GM19193 (cell line): ENCODE measurements around the gene NKX2-3.

Source experiments
- POLR2A ChIP-seq: IDR thresholded peaks from 4 replicates; pipeline ENCODE4 v1.6.1; 2011; ENCODE audit not compliant: insufficient read depth, insufficient read length; ENCODE audit errors: extremely low read depth

NKX2-3 gene

GRCh38 chr10:99540657-99541531 lies 8.2 kb downstream of the NKX2-3 start:
- TF ChIP-seq POLR2A = no peak

DNA sequence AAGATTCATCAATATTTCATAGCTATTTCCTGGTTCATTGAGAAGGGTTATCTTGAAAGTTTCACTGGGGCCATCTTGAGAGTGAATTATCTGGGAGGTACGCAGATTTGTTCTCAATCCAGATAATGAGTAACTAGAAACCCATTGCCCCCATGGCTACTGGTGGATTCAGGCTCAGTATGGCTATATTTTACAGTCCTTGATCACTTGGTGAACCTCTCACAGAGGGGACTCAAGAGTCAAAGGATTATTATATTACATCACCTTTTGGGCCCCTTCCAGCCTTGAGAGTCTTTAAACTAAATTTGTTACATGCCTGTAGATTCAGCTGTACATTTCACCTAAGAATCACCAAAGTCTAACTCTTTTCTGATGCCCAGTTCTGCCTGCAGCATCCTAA lies 11.6 kb downstream of the NKX2-3 start:
- TF ChIP-seq POLR2A = no peak

DNA sequence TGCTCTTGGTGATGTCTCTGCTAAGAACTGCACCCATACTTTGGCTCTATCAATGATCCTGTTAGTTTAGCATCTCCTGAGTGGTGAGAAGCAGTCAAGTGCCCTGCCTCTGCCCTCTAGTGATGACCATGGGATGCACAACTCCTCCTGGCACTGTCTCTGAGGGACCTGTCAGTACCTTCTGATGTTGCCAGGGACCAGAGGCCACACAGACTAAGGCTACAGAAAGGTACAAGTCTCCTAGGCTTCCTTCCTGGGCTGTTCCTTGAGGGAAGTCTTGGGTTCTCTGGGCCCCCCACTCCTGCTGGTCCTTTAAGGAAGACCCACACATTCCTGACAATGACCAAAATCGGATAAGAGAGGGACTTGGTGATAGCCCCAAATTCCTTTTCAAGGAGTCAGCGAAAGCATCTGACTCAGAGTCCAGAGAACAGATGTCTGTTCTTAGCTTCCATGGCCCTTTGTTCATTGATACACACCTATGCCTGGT lies 15.3 kb downstream of the NKX2-3 start:
- no peak for TF ChIP-seq POLR2A

DNA sequence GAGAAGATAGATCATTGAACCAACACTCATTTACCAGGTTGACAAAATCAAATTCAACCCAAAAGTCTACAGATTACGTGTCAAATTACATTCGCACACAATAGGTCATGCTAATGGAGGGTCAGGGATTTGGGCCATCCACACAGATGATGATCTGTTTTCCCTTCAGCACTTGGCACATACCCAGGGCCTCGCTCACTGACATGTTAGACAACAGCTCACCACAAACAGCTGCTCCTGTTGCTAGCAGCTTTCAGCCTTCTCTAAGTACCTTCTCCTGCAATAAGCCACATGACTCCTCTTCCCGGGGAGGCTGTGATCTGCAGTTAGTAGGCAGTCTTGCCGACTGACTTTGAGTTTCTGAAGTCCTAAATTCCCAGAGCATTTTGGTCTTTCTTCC lies 18.4 kb downstream of the NKX2-3 start:
- TF ChIP-seq POLR2A = no peak

DNA sequence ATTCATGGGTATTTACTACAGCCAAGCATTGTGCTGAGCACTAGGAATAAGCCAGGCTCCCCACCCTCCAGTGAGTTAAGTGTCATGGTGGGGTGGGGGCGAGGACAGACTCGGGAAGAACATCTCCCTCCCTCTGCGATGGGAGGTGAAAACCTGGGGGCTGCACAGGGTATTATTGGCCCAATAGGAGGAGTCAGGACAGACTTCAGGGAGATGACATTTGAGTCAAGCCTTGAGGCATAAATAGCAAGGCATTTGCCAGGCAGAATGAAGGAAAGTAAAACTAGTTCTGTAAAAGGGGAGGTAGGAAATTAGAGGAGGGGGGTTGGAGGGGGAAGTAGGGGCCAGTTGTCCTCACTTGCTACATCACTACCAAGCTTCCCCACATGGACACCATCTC lies 18.9 kb downstream of the NKX2-3 start:
- no peak for TF ChIP-seq POLR2A

DNA sequence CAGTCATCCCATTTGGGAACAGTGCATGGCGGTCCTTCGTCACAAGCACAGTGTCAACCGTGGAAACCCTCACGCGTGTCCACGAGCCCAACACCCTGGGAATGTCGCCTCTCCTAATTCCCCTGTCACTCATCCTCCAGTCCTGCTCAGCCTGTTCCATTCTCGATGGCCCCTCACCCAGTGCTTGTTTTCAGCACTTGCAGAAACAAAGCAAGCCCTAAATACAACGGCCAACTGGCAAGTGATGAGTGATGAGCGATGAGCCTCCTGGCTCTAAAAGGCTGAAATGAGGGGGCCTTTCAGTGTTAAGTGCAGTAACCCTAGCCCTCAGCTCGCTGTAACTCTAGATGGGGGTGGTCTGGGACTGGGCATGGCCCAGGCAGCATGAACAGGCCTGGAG lies 22.6 kb downstream of the NKX2-3 start:
- no peak for TF ChIP-seq POLR2A

DNA sequence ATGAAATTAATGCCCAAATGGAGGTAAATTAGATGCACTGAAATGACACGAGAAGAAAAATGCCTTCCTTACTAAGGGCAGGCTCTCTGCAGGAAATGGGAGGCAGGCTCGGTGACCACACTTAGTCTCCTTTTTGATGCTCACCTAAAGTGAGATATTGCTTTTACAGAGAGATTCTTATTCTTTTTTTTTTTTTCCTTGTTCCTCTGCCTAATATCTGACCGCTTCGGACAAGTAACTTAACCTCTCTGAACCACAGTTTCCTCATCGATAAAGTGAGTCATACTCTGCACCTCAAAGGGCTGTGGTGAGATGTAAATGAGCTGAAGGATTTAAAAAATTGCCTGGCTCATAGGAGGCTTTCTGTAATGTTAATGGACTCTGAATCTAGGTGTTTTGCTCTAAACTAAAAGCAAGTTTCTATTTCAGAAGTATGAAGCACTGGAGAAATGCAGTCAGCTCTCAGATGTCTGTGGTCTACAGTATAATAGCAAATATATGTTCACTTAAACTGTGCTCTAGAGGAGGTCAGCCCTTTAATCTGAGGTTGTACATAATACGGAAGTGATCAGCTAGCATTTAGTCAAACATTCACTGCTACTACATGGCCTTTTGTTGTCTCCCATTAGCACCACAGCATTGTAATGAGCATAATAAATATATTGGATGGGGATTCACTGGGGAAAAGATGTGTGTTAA lies 23.2 kb downstream of the NKX2-3 start:
- no peak for TF ChIP-seq POLR2A

- TF ChIP-seq POLR2A = no peak
Measured at GRCh38 chr10:99557044-99557443, 24.3 kb downstream of the NKX2-3 start.

- no peak for TF ChIP-seq POLR2A
Measured at GRCh38 chr10:99558708-99559107, 26.0 kb downstream of the NKX2-3 start.

DNA sequence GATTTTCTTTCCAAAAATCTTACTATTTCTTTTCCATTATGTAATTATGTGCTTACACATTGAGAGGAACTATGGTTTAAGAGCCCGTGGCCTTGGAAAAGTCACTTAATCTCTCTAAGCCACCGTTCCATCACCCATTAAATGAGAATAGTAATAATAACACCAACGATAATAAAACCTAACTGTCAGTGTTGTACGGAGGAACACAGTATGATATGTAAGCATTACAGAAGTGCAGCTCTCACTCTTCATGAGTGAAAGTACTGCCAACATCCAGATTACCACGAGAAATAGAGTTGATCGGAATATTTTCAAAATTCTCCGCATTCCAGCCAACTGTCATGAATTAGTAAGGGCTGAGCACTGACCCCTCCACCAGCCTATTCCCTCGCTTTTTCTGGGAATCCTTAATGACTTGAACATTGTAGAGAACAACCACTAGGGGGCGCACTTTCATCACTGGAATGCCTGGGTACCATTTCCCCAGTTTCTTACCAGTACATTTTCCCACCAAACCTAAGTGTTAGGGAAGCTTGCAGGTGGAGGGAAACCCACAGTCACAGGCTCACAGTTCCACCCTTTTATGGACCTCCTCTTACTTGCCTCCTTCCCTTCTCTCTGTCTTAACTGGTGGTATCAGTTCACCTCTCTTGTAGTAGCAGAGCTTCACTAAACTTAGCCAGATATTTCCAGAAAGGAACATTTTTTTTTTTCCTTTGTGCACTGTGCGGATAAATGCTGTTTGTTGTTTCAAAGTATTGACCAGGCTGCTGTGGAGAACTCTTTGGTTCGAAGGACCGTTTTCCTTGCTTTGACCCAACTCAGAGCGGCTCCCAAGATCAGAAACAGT lies 27.8 kb downstream of the NKX2-3 start:
- TF ChIP-seq POLR2A = no peak

DNA sequence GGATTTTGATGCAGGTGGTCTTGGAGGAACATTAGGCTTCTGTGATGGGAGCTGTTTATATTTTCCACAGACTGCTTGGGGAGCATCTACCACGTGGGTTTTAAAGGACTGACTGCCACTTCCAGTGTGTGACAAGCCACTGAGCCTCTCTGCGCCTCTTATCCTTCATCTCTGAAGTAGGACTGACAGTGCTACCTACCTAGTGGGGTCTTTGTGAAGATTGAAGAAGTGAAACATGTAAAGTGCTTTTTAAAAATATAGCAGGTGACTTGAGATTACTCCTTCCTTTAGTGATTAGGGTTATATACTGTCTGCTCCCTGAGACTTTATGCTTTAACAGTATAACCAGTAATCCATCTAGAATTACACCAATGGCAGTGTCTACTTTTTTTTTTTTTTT lies 29.9 kb downstream of the NKX2-3 start:
- no peak for TF ChIP-seq POLR2A

- no peak for TF ChIP-seq POLR2A
Measured at GRCh38 chr10:99564361-99564760, 31.6 kb downstream of the NKX2-3 start.

DNA sequence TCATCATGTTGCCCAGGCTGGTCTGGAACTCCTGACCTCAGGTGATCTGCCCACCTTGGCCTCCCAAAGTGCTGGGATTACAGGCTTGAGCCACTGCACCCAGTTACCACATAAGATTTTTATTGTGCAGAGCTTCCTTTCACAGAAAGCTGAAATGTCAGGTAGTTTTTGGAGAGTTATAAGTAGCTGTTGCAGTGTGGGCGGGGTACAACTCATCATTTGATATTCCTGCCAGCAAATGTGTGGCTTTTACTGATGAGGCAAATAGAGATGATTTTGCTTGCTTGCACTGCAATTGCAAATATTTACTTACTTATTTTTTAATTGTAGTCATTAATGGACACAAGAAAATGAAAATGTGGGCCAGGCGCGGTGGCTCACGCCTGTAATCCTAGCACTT lies 32.4 kb downstream of the NKX2-3 start:
- no peak for TF ChIP-seq POLR2A

- no peak for TF ChIP-seq POLR2A
Measured at GRCh38 chr10:99569253-99569939, 36.7 kb downstream of the NKX2-3 start.
